ENCODE data around the gene LRRC55.

- TF ChIP-seq POLR2AphosphoS5 (IDR thresholded peaks at IDR 0.05; ENCODE audit: low read depth, low read length) (no peak), POLR2A (IDR thresholded peaks at IDR 0.05; ENCODE audit: low read depth, low read length) (no peak), SPI1 (IDR thresholded peaks at IDR 0.05; ENCODE audit: low read depth, low read length) (no peak), PAX5 (IDR thresholded peaks at IDR 0.05; ENCODE audit: insufficient read depth, low read length, severe bottlenecking) (no peak)
Observed at GRCh38 chr11:57148621-57149020, 33.1 kb upstream of the LRRC55 start.

All from GM12891 (cell line).